MCF 10A (cell line): ENCODE measurements around the gene SCO1. TPM values are rescaled to one million over a fixed set of nuclear protein-coding genes. Genes with fewer than 3 reads are reported as not detected.

Experiments
- BruUV-seq: library from RNA; stranded (reverse); fragments of 400-500 nt; replicated peaks from 2 replicates; lab custom pipeline; 2021; lab: Mats Ljungman, UMichigan
- CTCF ChIA-PET: fragments of 300-600 bp; sonication (Branson Sonifier 250); formaldehyde crosslinking; extraction: SDS; loops from one replicate; lab custom pipeline; 2021; ENCODE audit warnings: antibody characterized with exemption, inconsistent platforms; lab: Yijun Ruan, JAX
- POLR2A ChIA-PET: fragments of 300-600, 350-650 bp; sonication (Branson Sonifier 250); formaldehyde crosslinking; extraction: SDS; loops from one replicate; lab custom pipeline; 2020; ENCODE audit warnings: antibody characterized with exemption, inconsistent platforms; lab: Yijun Ruan, JAX
- DNase-seq: peaks from one replicate; pipeline ENCODE4 v3.0.0-alpha.2; 2018; ENCODE audit not compliant: unreplicated experiment
- H3K27ac Mint-ChIP-seq: one replicate; pipeline ENCODE4 v1.8.0; 2022; ENCODE audit warnings: mild to moderate bottlenecking, low read depth, mixed read lengths; ENCODE audit not compliant: unreplicated experiment
- H3K27me3 Mint-ChIP-seq: one replicate; pipeline ENCODE4 v1.8.0; 2022; ENCODE audit warnings: mixed read lengths; ENCODE audit not compliant: insufficient read depth, unreplicated experiment
- H3K36me3 Mint-ChIP-seq: one replicate; pipeline ENCODE4 v1.8.0; 2022; ENCODE audit warnings: mild to moderate bottlenecking, moderate library complexity, mixed read lengths; ENCODE audit not compliant: insufficient read depth, unreplicated experiment
- H3K4me1 Mint-ChIP-seq: one replicate; pipeline ENCODE4 v1.8.0; 2022; ENCODE audit warnings: mixed read lengths; ENCODE audit not compliant: insufficient read depth, unreplicated experiment
- H3K4me3 Mint-ChIP-seq: one replicate; pipeline ENCODE4 v1.8.0; 2022; ENCODE audit warnings: mild to moderate bottlenecking, moderate library complexity, mixed read lengths; ENCODE audit not compliant: unreplicated experiment
- H3K9me3 Mint-ChIP-seq: one replicate; pipeline ENCODE4 v1.8.0; 2022; ENCODE audit warnings: mixed read lengths; ENCODE audit not compliant: unreplicated experiment
- intact Hi-C: fragments of 100-400 bp; cut with micrococcal nuclease; formaldehyde crosslinking; loops from 2 replicates; pipeline ENCODE4 v1.14.1; 2022
- total RNA-seq: library from RNA; stranded (reverse); gene quantifications from 2 replicates; pipeline ENCODE4 v1.2.3, GENCODE V29; 2022
- TF ChIP-seq, protein P1 (sequence below): fragments of 200-600 bp; IDR thresholded peaks from one replicate; pipeline ENCODE4 v1.8.0; 2022; ENCODE audit warnings: antibody characterized with exemption, mild to moderate bottlenecking; ENCODE audit not compliant: unreplicated experiment

Gene SCO1
- total RNA-seq, 1 experiment from 2014 or later: 55.8 TPM

DNA sequence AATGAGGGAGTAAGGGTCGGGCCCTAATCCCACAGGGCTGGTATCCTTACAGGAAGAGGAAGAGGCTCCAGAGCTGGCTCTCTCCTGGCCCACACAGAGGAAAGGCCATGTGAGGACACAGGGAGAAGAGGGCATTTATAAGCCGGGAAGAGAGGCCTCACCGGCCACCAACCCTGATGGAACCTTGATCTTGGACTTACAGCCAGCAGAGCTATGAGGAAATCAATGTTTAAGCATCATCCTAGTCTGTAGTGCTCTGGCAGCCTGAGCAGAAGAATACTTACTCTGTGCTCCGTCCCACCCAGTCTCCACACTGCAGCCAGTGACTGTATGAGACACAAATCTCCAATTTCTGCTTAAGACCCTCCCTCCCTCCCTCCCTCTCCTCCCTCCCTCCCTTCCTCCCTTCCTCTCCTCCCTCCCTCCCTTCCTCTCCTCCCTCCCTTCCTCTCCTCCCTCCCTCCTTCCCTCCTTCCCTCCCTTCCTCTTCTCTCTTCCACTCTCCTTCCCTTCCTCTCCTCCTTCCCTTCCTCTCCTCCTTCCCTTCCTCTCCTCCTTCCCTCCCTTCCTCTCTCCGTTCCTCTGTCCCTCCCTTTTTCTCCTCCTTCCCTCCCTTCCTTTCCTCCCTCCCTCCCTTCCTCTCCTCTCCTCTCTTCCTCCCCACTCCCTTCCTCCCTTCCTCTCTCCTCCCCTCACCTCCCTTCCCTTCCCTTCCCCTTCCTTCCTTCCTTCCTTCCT is 41.4 kb upstream of the SCO1 start:
- no peak for DNase-seq
- Mint-ChIP-seq H3K27ac (no peak overlapping the region), H3K27me3 (peaks cover 86% of the 10 kb centered on the region), H3K9me3 (no peaks in the 10 kb centered on the region), H3K4me3 (no peak overlapping the region), H3K36me3 (no peaks in the 10 kb centered on the region), H3K4me1 (peaks cover 5% of the 10 kb centered on the region)
- intact Hi-C loops: loop anchor here (5.0 to 10.0 kb wide), 2 partner anchors 404 to 1246 kb away; no protein-coding TSS in a partner anchor
- CTCF ChIA-PET: interaction anchor here (0.6 to 2.6 kb wide), 5 partner anchors 10 to 1200 kb away, joined by 3 to 29 read pairs (median 9); no protein-coding TSS in a partner anchor
- POLR2A ChIA-PET: interaction anchor here (0.7 kb wide), 1 partner anchor 1259 kb away, joined by 4 read pairs; the partner anchor contains the start of gene ZNF18
- TF ChIP-seq, protein P1, sequence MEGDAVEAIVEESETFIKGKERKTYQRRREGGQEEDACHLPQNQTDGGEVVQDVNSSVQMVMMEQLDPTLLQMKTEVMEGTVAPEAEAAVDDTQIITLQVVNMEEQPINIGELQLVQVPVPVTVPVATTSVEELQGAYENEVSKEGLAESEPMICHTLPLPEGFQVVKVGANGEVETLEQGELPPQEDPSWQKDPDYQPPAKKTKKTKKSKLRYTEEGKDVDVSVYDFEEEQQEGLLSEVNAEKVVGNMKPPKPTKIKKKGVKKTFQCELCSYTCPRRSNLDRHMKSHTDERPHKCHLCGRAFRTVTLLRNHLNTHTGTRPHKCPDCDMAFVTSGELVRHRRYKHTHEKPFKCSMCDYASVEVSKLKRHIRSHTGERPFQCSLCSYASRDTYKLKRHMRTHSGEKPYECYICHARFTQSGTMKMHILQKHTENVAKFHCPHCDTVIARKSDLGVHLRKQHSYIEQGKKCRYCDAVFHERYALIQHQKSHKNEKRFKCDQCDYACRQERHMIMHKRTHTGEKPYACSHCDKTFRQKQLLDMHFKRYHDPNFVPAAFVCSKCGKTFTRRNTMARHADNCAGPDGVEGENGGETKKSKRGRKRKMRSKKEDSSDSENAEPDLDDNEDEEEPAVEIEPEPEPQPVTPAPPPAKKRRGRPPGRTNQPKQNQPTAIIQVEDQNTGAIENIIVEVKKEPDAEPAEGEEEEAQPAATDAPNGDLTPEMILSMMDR: no peak
- no TSS peak for BruUV-seq

DNA sequence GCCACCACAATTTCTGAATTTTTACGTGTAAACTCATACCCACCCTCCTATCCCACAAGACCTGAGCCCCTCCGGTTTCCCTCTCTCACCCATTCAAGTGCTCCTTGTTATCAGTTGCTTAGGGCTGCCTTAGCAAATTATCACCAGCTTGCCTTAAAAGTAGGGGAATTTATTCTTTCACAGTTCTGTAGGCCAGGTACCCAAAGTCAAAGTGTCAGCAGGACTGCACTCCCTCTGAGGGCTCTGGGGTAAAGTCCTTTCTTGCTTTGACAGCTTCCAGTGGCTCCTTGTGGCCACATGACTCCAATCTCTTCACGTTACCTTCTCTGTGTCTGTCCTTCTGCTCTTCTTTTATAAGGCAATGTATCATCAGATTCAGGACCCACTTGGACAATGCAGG is 40.4 kb upstream of the SCO1 start:
- Mint-ChIP-seq H3K27me3 (peaks cover 76% of the 10 kb centered on the region), H3K4me3 (no peak overlapping the region), H3K9me3 (no peaks in the 10 kb centered on the region), H3K27ac (no peak overlapping the region), H3K4me1 (peaks cover 5% of the 10 kb centered on the region), H3K36me3 (no peaks in the 10 kb centered on the region)
- no TSS peak for BruUV-seq
- intact Hi-C loops: loop anchor here (1.0 to 10.0 kb wide), 4 partner anchors 108 to 1247 kb away; no protein-coding TSS in a partner anchor
- POLR2A ChIA-PET: no interaction called here
- TF ChIP-seq, protein P1: no peak
- DNase-seq: no peak
- CTCF ChIA-PET: interaction anchor here (0.5 to 3.3 kb wide), 51 partner anchors 10 to 1474 kb away, joined by 3 to 90 read pairs (median 5); partner anchors contain the start of gene PIRT

DNA sequence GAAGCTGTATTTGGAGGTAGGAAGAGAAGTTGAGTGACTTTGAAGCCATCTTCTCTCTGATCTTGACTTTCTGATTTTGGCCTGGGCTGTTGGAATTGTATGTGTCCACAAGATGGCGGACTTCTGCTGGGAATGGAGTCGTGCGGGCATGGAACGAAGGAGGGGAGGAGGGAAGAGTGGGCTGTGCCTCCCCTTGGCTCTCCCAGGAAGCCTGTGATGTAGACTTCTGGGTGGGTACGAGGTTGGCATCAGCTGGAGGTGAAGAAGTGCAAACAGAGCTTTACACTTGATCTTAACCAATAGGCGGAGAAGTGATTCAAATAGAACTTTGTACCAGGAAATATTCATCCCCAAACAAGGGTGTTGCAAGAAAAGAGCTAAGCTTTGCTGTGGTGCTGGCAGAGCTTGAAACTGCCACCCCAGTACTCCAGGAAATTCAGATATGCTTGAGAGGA is 39.9 kb upstream of the SCO1 start:
- POLR2A ChIA-PET: interaction anchor here (0.5 kb wide), 1 partner anchor 87 kb away, joined by 3 read pairs; no protein-coding TSS in a partner anchor
- BruUV-seq: no TSS peak

More for the DNA sequence above, 39.9 kb upstream of the SCO1 start:
- CTCF ChIA-PET: interaction anchor here (0.5 to 3.3 kb wide), 72 partner anchors 8 to 1474 kb away, joined by 3 to 90 read pairs (median 4); partner anchors contain the start of gene PIRT
- peak; percentile 65 for DNase-seq
- Mint-ChIP-seq H3K4me1 (peaks cover 5% of the 10 kb centered on the region), H3K27ac (no peak overlapping the region), H3K4me3 (no peak overlapping the region), H3K27me3 (peaks cover 72% of the 10 kb centered on the region), H3K36me3 (no peaks in the 10 kb centered on the region), H3K9me3 (no peaks in the 10 kb centered on the region)
- TF ChIP-seq, protein P1: peak; percentile 81
- intact Hi-C loops: loop anchor here (1.0 to 10.0 kb wide), 4 partner anchors 108 to 1248 kb away; no protein-coding TSS in a partner anchor
